GM18520 (cell line): ENCODE results near the gene PTCD1.

Experiments
- ATAC-seq: cut with Tn5 transposase; IDR thresholded peaks from one replicate; pipeline ENCODE4 v1.9.1; 2021; ENCODE audit not compliant: unreplicated experiment

PTCD1 gene

GRCh38 chr7:99410635-99411034 lies 28.0 kb downstream of the PTCD1 start:
- no peak for ATAC-seq

- no peak for ATAC-seq
Measured at GRCh38 chr7:99409806-99410205, 28.8 kb downstream of the PTCD1 start.

GRCh38 chr7:99409192-99409572 lies 29.4 kb downstream of the PTCD1 start:
- ATAC-seq: peak; percentile 1

- peak; percentile 73 for ATAC-seq
Measured at GRCh38 chr7:99408379-99409191, 30.0 kb downstream of the PTCD1 start, which contains the start of the genes BUD31 and PDAP1. TSS of gene BUD31 (plus strand) at chr7:99408969. CDS start at chr7:99411093, 2,124 bp downstream. TSS of gene PDAP1 (minus strand) at chr7:99408597. CDS start at chr7:99408548, 49 bp downstream.

- no peak for ATAC-seq
Measured at GRCh38 chr7:99407872-99408378, 30.7 kb downstream of the PTCD1 start.

- ATAC-seq: no peak
Measured at GRCh38 chr7:99406557-99406956, 32.0 kb downstream of the PTCD1 start.

GRCh38 chr7:99404977-99405320 lies 33.6 kb downstream of the PTCD1 start:
- ATAC-seq: no peak

- no peak for ATAC-seq
Measured at GRCh38 chr7:99404235-99404976, 34.2 kb downstream of the PTCD1 start.

GRCh38 chr7:99403764-99404163 lies 34.8 kb downstream of the PTCD1 start:
- no peak for ATAC-seq

- no peak for ATAC-seq
Measured at GRCh38 chr7:99402854-99403253, 35.7 kb downstream of the PTCD1 start.

GRCh38 chr7:99399597-99399996 lies 39.0 kb downstream of the PTCD1 start:
- ATAC-seq: no peak

GRCh38 chr7:99398891-99399445 lies 39.6 kb downstream of the PTCD1 start:
- ATAC-seq: no peak

- ATAC-seq: no peak
Measured at GRCh38 chr7:99397297-99397983, 41.2 kb downstream of the PTCD1 start.

GRCh38 chr7:99396418-99397296 lies 41.9 kb downstream of the PTCD1 start:
- ATAC-seq: no peak

GRCh38 chr7:99395616-99396327 lies 42.8 kb downstream of the PTCD1 start:
- no peak for ATAC-seq

GRCh38 chr7:99394188-99394502 lies 44.5 kb downstream of the PTCD1 start:
- ATAC-seq: no peak

GRCh38 chr7:99393355-99394187 lies 45.0 kb downstream of the PTCD1 start:
- ATAC-seq: no peak

GRCh38 chr7:99392659-99393354 lies 45.8 kb downstream of the PTCD1 start:
- ATAC-seq: no peak
